KMS-11 (cell line): ENCODE data around the gene LKAAEAR1.

ENCODE experiments used
- H2AFZ ChIP-seq: fragments of 200-600 bp; sonication (generic); 2 replicates; pipeline ENCODE4 v1.6.1; 2016; ENCODE audit warnings: antibody characterized with exemption, mixed run types, low read depth
- H3K27ac ChIP-seq: fragments of 200-600 bp; sonication (generic); 2 replicates; pipeline ENCODE4 v1.6.1; 2016; ENCODE audit warnings: mild to moderate bottlenecking, mixed run types
- H3K27me3 ChIP-seq: fragments of 200-600 bp; sonication (generic); 2 replicates; pipeline ENCODE4 v1.6.1; 2017; ENCODE audit warnings: mild to moderate bottlenecking, low read depth, mixed run types, moderate library complexity; ENCODE audit not compliant: insufficient read depth
- H3K36me3 ChIP-seq: fragments of 200-600 bp; sonication (generic); 2 replicates; pipeline ENCODE4 v1.6.1; 2017; ENCODE audit warnings: mild to moderate bottlenecking, mixed run types; ENCODE audit not compliant: insufficient read depth
- H3K4me1 ChIP-seq: fragments of 200-600 bp; sonication (generic); 2 replicates; pipeline ENCODE4 v1.6.1; 2016; ENCODE audit warnings: mild to moderate bottlenecking, low read depth, mixed run types; ENCODE audit not compliant: poor library complexity, severe bottlenecking
- H3K4me2 ChIP-seq: fragments of 200-600 bp; sonication (generic); 2 replicates; pipeline ENCODE4 v1.7.0; 2016; ENCODE audit warnings: mild to moderate bottlenecking, mixed run types
- H3K4me3 ChIP-seq: fragments of 200-600 bp; sonication (generic); IDR thresholded peaks from 2 replicates; pipeline ENCODE4 v1.6.1; 2017; ENCODE audit warnings: low read depth, low read length, mixed read lengths; ENCODE audit not compliant: insufficient read depth
- H3K79me2 ChIP-seq: fragments of 200-600 bp; sonication (generic); 2 replicates; pipeline ENCODE4 v1.6.1; 2016; ENCODE audit warnings: low read depth, mixed run types; ENCODE audit not compliant: insufficient read depth
- H3K9ac ChIP-seq: fragments of 200-600 bp; sonication (generic); 2 replicates; pipeline ENCODE4 v1.6.1; 2016; ENCODE audit warnings: mild to moderate bottlenecking, mixed run types
- H4K20me1 ChIP-seq: fragments of 200-600 bp; sonication (generic); 2 replicates; pipeline ENCODE4 v1.6.1; 2016; ENCODE audit warnings: mild to moderate bottlenecking, mixed run types; ENCODE audit not compliant: insufficient read depth
- CTCF ChIP-seq: fragments of 200-600 bp; sonication (generic); conservative IDR thresholded peaks from 2 replicates; pipeline ENCODE4 v1.6.1; 2017; ENCODE audit warnings: low read depth, mild to moderate bottlenecking, antibody characterized with exemption, low read length, moderate library complexity, mixed read lengths

The LKAAEAR1 gene

GRCh38 chr20:64033981-64034493, 50.2 kb downstream of the LKAAEAR1 start:
- H3K4me3 ChIP-seq: no peak overlapping the region
- no peak overlapping the region for H2AFZ ChIP-seq
- H3K9ac ChIP-seq: no peak overlapping the region
- no peaks in the 10 kb centered on the region; the same call in 1 of the 2 replicates for H3K36me3 ChIP-seq
- peaks cover 19% of the 10 kb centered on the region for H3K27me3 ChIP-seq
- H3K79me2 ChIP-seq: no peaks in the 10 kb centered on the region
- peaks cover 16% of the 10 kb centered on the region for H3K4me1 ChIP-seq
- H3K27ac ChIP-seq: no peak overlapping the region
- H4K20me1 ChIP-seq: no peaks in the 10 kb centered on the region
- no peak overlapping the region for H3K4me2 ChIP-seq
- TF ChIP-seq CTCF: no peak
